Stimulated activated CD8-positive, alpha-beta memory T cell treated with anti-CD3 and anti-CD28 coated beads, Interleukin-12 subunit alpha, Interleukin-12 subunit beta, amount 100 ng/mL, for 4 hours (primary cell): ENCODE results near the gene HS6ST1.

Experiments
- DNase-seq: peaks from one replicate; pipeline ENCODE4 v3.0.0-alpha.2; 2020; ENCODE audit warnings: low read depth

Gene HS6ST1

GRCh38 chr2:128298846-128299507 is 19.7 kb downstream of the HS6ST1 start:
- DNase-seq: no peak

GRCh38 chr2:128298286-128298685 is 20.4 kb downstream of the HS6ST1 start:
- no peak for DNase-seq

GRCh38 chr2:128293870-128294455 is 24.7 kb downstream of the HS6ST1 start:
- DNase-seq: no peak

GRCh38 chr2:128293426-128293755 is 25.3 kb downstream of the HS6ST1 start:
- DNase-seq: no peak

- no peak for DNase-seq
These were observed 25.9 kb downstream of the HS6ST1 start for GRCh38 chr2:128292599-128293425.

GRCh38 chr2:128291844-128292598 is 26.6 kb downstream of the HS6ST1 start:
- no peak for DNase-seq

GRCh38 chr2:128291161-128291843 is 27.4 kb downstream of the HS6ST1 start:
- DNase-seq: no peak

- no peak for DNase-seq
These were observed 28.3 kb downstream of the HS6ST1 start for GRCh38 chr2:128290356-128290755.

- no peak for DNase-seq
These were observed 29.2 kb downstream of the HS6ST1 start for GRCh38 chr2:128289439-128289838.

GRCh38 chr2:128288781-128289180 is 29.9 kb downstream of the HS6ST1 start:
- no peak for DNase-seq

GRCh38 chr2:128287780-128288735 is 30.6 kb downstream of the HS6ST1 start:
- DNase-seq: no peak

GRCh38 chr2:128286905-128287779 is 31.5 kb downstream of the HS6ST1 start:
- DNase-seq: no peak

- DNase-seq: no peak
These were observed 32.5 kb downstream of the HS6ST1 start for GRCh38 chr2:128286011-128286721.

GRCh38 chr2:128285329-128285931 is 33.2 kb downstream of the HS6ST1 start:
- DNase-seq: no peak

- no peak for DNase-seq
These were observed 33.8 kb downstream of the HS6ST1 start for GRCh38 chr2:128284841-128285240.

- no peak for DNase-seq
These were observed 34.6 kb downstream of the HS6ST1 start for GRCh38 chr2:128284037-128284441.

- no peak for DNase-seq
These were observed 35.5 kb downstream of the HS6ST1 start for GRCh38 chr2:128282976-128283810.
